ENCODE measurements around the gene NCOA1.

- no peak for TF ChIP-seq CTCF (conservative IDR thresholded peaks at IDR 0.05; ENCODE audit: low read length)
- TF ChIP-seq EZH2phosphoT487 (IDR thresholded peaks at IDR 0.05; ENCODE audit: borderline replicate concordance, low read depth, low read length) = no peak
Measured at GRCh38 chr2:24501813-24502212, 10.8 kb downstream of the NCOA1 start.

All from OCI-LY7 (cell line).